NCI-H524 treated with DMSO at 0.1 percent for 48 hours (cell line): ENCODE data around the gene LDLRAD3.

ENCODE experiments used
- DNase-seq: peaks from one replicate; lab custom pipeline; 2025; lab: John Stamatoyannopoulos, UW

LDLRAD3 gene

GRCh38 chr11:36077886-36078685 lies 134.2 kb downstream of the LDLRAD3 start:
- DNase-seq: no peak

- DNase-seq: no peak
Observed at GRCh38 chr11:36078686-36079055, 134.8 kb downstream of the LDLRAD3 start.

- DNase-seq: no peak
Observed at GRCh38 chr11:36079878-36080675, 136.2 kb downstream of the LDLRAD3 start.

GRCh38 chr11:36081274-36081945 lies 137.5 kb downstream of the LDLRAD3 start:
- no peak for DNase-seq

- DNase-seq: no peak
Observed at GRCh38 chr11:36086366-36086765, 142.5 kb downstream of the LDLRAD3 start.

GRCh38 chr11:36088266-36088972 lies 144.6 kb downstream of the LDLRAD3 start:
- no peak for DNase-seq

- no peak for DNase-seq
Observed at GRCh38 chr11:36089920-36090319, 146.1 kb downstream of the LDLRAD3 start.

GRCh38 chr11:36090356-36091109 lies 146.7 kb downstream of the LDLRAD3 start:
- DNase-seq: no peak

GRCh38 chr11:36091256-36091811 lies 147.5 kb downstream of the LDLRAD3 start:
- DNase-seq: no peak

- no peak for DNase-seq
Observed at GRCh38 chr11:36092314-36093030, 148.6 kb downstream of the LDLRAD3 start.

- no peak for DNase-seq
Observed at GRCh38 chr11:36093548-36093947, 149.7 kb downstream of the LDLRAD3 start.

GRCh38 chr11:36094164-36094563 lies 150.3 kb downstream of the LDLRAD3 start:
- no peak for DNase-seq

GRCh38 chr11:36095716-36096115 lies 151.9 kb downstream of the LDLRAD3 start:
- no peak for DNase-seq

GRCh38 chr11:36097219-36097650 lies 153.4 kb downstream of the LDLRAD3 start:
- DNase-seq: no peak

GRCh38 chr11:36098087-36098486 lies 154.2 kb downstream of the LDLRAD3 start:
- no peak for DNase-seq

- DNase-seq: no peak
Observed at GRCh38 chr11:36098853-36099375, 155.1 kb downstream of the LDLRAD3 start.

- DNase-seq: no peak
Observed at GRCh38 chr11:36101466-36101865, 157.6 kb downstream of the LDLRAD3 start.

- DNase-seq: no peak
Observed at GRCh38 chr11:36102868-36103267, 159.0 kb downstream of the LDLRAD3 start.

GRCh38 chr11:36103933-36104530 lies 160.2 kb downstream of the LDLRAD3 start:
- DNase-seq: no peak

- no peak for DNase-seq
Observed at GRCh38 chr11:36104660-36104992, 160.8 kb downstream of the LDLRAD3 start.
